ENCODE measurements around the gene ATP6V1G3. TPM values are rescaled to one million over a fixed set of nuclear protein-coding genes. Genes with fewer than 3 reads are reported as not detected.

Gene ATP6V1G3
- total and polyA plus RNA-seq, 2 donors (not counting 1 experiment from before 2014, with no cell fraction given), result not detected

DNA sequence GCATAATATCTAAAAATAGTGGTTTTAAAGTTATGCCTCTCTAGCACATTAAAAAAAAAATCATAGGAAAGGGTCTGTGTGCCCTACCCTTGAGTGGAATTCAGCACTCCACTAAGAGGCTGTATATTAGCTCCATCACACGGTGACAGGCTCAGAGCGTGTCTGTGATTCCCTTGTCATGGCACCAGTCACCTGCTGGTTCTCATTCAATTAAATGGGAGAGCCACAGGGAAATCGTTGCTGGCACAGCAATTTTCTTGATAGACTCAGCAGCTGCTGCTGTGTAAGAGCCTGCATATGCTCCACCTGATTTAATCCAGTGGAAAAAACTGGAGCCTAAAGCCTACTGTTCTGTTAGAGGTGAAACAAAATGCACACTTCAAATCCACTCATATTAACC lies 9.5 kb downstream of the ATP6V1G3 start:
- H3K79me2 ChIP-seq (ENCODE audit: control insufficient read depth, insufficient read depth, low read length), result no peaks in the 10 kb centered on the region
- H3K27me3 ChIP-seq (ENCODE audit: control insufficient read depth, insufficient read depth, low read length), result no peaks in the 10 kb centered on the region
- H3K9me3 ChIP-seq (ENCODE audit: control insufficient read depth, insufficient read depth, low read depth, low read length), result no peaks in the 10 kb centered on the region
- no peaks in the 10 kb centered on the region for H4K20me1 ChIP-seq (ENCODE audit: control insufficient read depth, extremely low read depth, insufficient read depth, low read length)
- no peak overlapping the region for H2AFZ ChIP-seq (ENCODE audit: low read length)
- no peak overlapping the region for H3K4me3 ChIP-seq (replicated peaks in 1 of 4; ENCODE audit: control extremely low read depth in 1 of 4, insufficient read depth in 1 of 4, low read depth in 3 of 4, low read length in 4 of 4)
- H3K4me2 ChIP-seq (ENCODE audit: extremely low read depth, insufficient read depth, low read length), result no peak overlapping the region
- peaks cover 2% of the 10 kb centered on the region for H3K4me1 ChIP-seq (ENCODE audit: control insufficient read depth, extremely low read depth, insufficient read depth, low read length)
- DNase-seq (ENCODE audit: low read depth in 2 of 2), result no peak
- H3K27ac ChIP-seq (ENCODE audit: insufficient read depth, low read length), result no peak overlapping the region
- H3K9ac ChIP-seq (ENCODE audit: insufficient read depth, low read length), result no peak overlapping the region
- no peak for TF ChIP-seq EZH2 (IDR thresholded peaks at IDR 0.05; ENCODE audit: low read length, missing control alignments)
- TF ChIP-seq, protein P1, sequence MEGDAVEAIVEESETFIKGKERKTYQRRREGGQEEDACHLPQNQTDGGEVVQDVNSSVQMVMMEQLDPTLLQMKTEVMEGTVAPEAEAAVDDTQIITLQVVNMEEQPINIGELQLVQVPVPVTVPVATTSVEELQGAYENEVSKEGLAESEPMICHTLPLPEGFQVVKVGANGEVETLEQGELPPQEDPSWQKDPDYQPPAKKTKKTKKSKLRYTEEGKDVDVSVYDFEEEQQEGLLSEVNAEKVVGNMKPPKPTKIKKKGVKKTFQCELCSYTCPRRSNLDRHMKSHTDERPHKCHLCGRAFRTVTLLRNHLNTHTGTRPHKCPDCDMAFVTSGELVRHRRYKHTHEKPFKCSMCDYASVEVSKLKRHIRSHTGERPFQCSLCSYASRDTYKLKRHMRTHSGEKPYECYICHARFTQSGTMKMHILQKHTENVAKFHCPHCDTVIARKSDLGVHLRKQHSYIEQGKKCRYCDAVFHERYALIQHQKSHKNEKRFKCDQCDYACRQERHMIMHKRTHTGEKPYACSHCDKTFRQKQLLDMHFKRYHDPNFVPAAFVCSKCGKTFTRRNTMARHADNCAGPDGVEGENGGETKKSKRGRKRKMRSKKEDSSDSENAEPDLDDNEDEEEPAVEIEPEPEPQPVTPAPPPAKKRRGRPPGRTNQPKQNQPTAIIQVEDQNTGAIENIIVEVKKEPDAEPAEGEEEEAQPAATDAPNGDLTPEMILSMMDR (conservative IDR thresholded peaks at IDR 0.05 in 1 of 2, IDR thresholded peaks at IDR 0.05 in 1 of 2; ENCODE audit: low read depth in 1 of 2, low read length in 2 of 2), result no peak
- H3K36me3 ChIP-seq (ENCODE audit: control insufficient read depth, insufficient read depth, low read length), result no peaks in the 10 kb centered on the region

DNA sequence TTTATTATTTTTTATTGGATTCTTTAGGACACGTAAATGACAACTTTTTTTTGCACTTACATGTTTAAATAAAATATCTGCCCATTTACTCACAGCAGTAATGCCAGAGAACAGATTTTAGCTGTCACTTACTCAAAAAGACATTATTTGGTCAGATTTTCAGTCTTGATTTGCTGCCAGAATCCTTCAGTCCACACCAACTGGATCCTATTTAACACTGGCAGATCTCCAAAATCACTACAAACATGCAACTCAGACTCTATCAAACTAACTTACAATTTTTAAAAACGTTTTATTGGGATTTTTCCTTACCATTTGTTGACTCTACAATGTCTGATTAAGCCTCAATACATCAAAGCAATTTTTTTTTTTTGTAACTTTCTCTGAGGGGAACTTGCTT lies 11.1 kb downstream of the ATP6V1G3 start:
- Histone ChIP-seq H2AFZ (ENCODE audit: low read length) (no peak overlapping the region), H3K4me1 (ENCODE audit: control insufficient read depth, extremely low read depth, insufficient read depth, low read length) (peaks cover 2% of the 10 kb centered on the region), H3K79me2 (ENCODE audit: control insufficient read depth, insufficient read depth, low read length) (no peaks in the 10 kb centered on the region), H3K36me3 (ENCODE audit: control insufficient read depth, insufficient read depth, low read length) (no peaks in the 10 kb centered on the region), H3K9ac (ENCODE audit: insufficient read depth, low read length) (no peak overlapping the region), H4K20me1 (ENCODE audit: control insufficient read depth, extremely low read depth, insufficient read depth, low read length) (no peaks in the 10 kb centered on the region), H3K27ac (ENCODE audit: insufficient read depth, low read length) (no peak overlapping the region), H3K4me3 (replicated peaks in 1 of 4; ENCODE audit: control extremely low read depth in 1 of 4, insufficient read depth in 1 of 4, low read depth in 3 of 4, low read length in 4 of 4) (no peak overlapping the region), H3K9me3 (ENCODE audit: control insufficient read depth, insufficient read depth, low read depth, low read length) (no peaks in the 10 kb centered on the region), H3K4me2 (ENCODE audit: extremely low read depth, insufficient read depth, low read length) (peak overlapping the region; percentile 54), H3K27me3 (ENCODE audit: control insufficient read depth, insufficient read depth, low read length) (no peaks in the 10 kb centered on the region)
- DNase-seq (ENCODE audit: low read depth in 2 of 2), result peak; percentile 77 to 93
- TF ChIP-seq EZH2 (IDR thresholded peaks at IDR 0.05; ENCODE audit: low read length, missing control alignments), result no peak
- TF ChIP-seq, protein P1 (conservative IDR thresholded peaks at IDR 0.05 in 1 of 2, IDR thresholded peaks at IDR 0.05 in 1 of 2; ENCODE audit: low read depth in 1 of 2, low read length in 2 of 2), result no peak

DNA sequence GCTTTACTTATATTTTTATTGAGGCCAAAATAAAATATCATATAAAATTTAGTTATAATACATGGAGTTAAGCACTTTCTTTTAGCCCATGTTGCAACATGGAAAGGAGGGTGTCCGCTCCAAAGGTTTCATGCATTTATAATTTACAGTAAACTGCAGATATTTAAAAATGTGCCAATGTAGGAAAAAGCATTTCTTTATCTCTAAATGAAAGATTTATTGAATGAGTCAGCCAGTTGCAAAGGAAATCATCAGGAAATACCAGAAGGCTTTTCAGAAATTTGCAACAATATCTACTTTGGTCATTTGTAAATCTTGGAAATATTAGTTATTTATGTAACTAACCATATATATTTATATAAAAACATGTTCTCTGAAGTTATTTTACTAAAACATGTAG lies 12.1 kb downstream of the ATP6V1G3 start:
- H3K4me2 ChIP-seq (ENCODE audit: extremely low read depth, insufficient read depth, low read length), result peak overlapping the region; percentile 3
- H3K4me3 ChIP-seq (replicated peaks in 1 of 4; ENCODE audit: control extremely low read depth in 1 of 4, insufficient read depth in 1 of 4, low read depth in 3 of 4, low read length in 4 of 4), result no peak overlapping the region
- no peaks in the 10 kb centered on the region for H3K27me3 ChIP-seq (ENCODE audit: control insufficient read depth, insufficient read depth, low read length)
- no peaks in the 10 kb centered on the region for H3K9me3 ChIP-seq (ENCODE audit: control insufficient read depth, insufficient read depth, low read depth, low read length)
- peaks cover 2% of the 10 kb centered on the region for H3K4me1 ChIP-seq (ENCODE audit: control insufficient read depth, extremely low read depth, insufficient read depth, low read length)
- TF ChIP-seq EZH2 (IDR thresholded peaks at IDR 0.05; ENCODE audit: low read length, missing control alignments), result no peak
- TF ChIP-seq, protein P1 (conservative IDR thresholded peaks at IDR 0.05 in 1 of 2, IDR thresholded peaks at IDR 0.05 in 1 of 2; ENCODE audit: low read depth in 1 of 2, low read length in 2 of 2), result no peak
- H3K9ac ChIP-seq (ENCODE audit: insufficient read depth, low read length), result no peak overlapping the region
- no peaks in the 10 kb centered on the region for H3K36me3 ChIP-seq (ENCODE audit: control insufficient read depth, insufficient read depth, low read length)
- H3K27ac ChIP-seq (ENCODE audit: insufficient read depth, low read length), result no peak overlapping the region
- peak; percentile 73 to 75 for DNase-seq (ENCODE audit: low read depth in 2 of 2)
- H3K79me2 ChIP-seq (ENCODE audit: control insufficient read depth, insufficient read depth, low read length), result no peaks in the 10 kb centered on the region
- no peaks in the 10 kb centered on the region for H4K20me1 ChIP-seq (ENCODE audit: control insufficient read depth, extremely low read depth, insufficient read depth, low read length)
- H2AFZ ChIP-seq (ENCODE audit: low read length), result no peak overlapping the region

Measured in fibroblast of lung (primary cell).